H1 (cell line): ENCODE data around the gene C22orf23. TPM values are rescaled to one million over a fixed set of nuclear protein-coding genes. Genes with fewer than 3 reads are reported as not detected.

Experiments used
- ASH2L ChIP-seq: fragments of 200-600, 300-600 bp; sonication (generic); IDR thresholded peaks from one replicate; pipeline ENCODE4 v1.7.1; 2017; ENCODE audit warnings: low read length
- BRCA1 ChIP-seq: IDR thresholded peaks from 2 replicates; pipeline ENCODE4 v1.6.1; 2012; ENCODE audit warnings: low read depth, low read length, improper control_type of control experiment
- CBX5 ChIP-seq: fragments of 300-800, 300-1000 bp; sonication (generic); IDR thresholded peaks from 2 replicates; pipeline ENCODE4 v1.7.1; 2016; ENCODE audit warnings: antibody characterized with exemption, low read length, low read depth
- CEBPB ChIP-seq: IDR thresholded peaks from 2 replicates; pipeline ENCODE4 v1.6.1; 2012; ENCODE audit warnings: low read depth, low read length
- EP300 ChIP-seq, 2 experiments: IDR thresholded peaks; 1 replicate in 1 of 2; 2 replicates in 1 of 2; pipeline ENCODE4 v1.6.1; 2011 to 2012; ENCODE audit warnings: low read depth in 2 of 2, low read length in 2 of 2, mild to moderate bottlenecking in 2 of 2, borderline replicate concordance in 1 of 2, inconsistent platforms in 1 of 2, moderate library complexity in 1 of 2
- EZH2 ChIP-seq: fragments of 200-600 bp; sonication (generic); IDR thresholded peaks from 2 replicates; pipeline ENCODE4 v1.7.1; 2012; ENCODE audit warnings: low read depth, mild to moderate bottlenecking, moderate library complexity, low read length, inconsistent platforms; ENCODE audit not compliant: severe bottlenecking
- FOSL1 ChIP-seq: IDR thresholded peaks from 2 replicates; pipeline ENCODE4 v1.6.1; 2011; ENCODE audit warnings: mild to moderate bottlenecking, low read depth, low read length, moderate library complexity; ENCODE audit not compliant: insufficient read depth
- HDAC2 ChIP-seq, 2 experiments: fragments of 300-600 bp in 1 of 2; sonication (generic) in 1 of 2; IDR thresholded peaks; 2 replicates each; pipeline ENCODE4 v1.6.1; 2011 to 2012; ENCODE audit warnings: low read depth in 2 of 2, low read length in 2 of 2, mild to moderate bottlenecking in 2 of 2, moderate library complexity in 2 of 2, borderline replicate concordance in 1 of 2, inconsistent platforms in 1 of 2
- JUND ChIP-seq: IDR thresholded peaks from 2 replicates; pipeline ENCODE4 v1.6.1; 2011; ENCODE audit warnings: mild to moderate bottlenecking, improper control_type of control experiment, low read length
- KDM5A ChIP-seq: fragments of 200-600 bp; IDR thresholded peaks from 2 replicates; pipeline ENCODE4 v1.7.1; 2012; ENCODE audit warnings: mild to moderate bottlenecking, low read length, inconsistent platforms, mixed read lengths
- NRF1 ChIP-seq: IDR thresholded peaks from 2 replicates; pipeline ENCODE4 v1.6.1; 2011; ENCODE audit warnings: mild to moderate bottlenecking, low read depth, low read length, improper control_type of control experiment
- POLR2A ChIP-seq, 2 experiments: IDR thresholded peaks; 1 replicate in 1 of 2; 2 replicates in 1 of 2; pipeline ENCODE4 v1.6.1; 2011; ENCODE audit warnings: low read depth in 2 of 2, low read length in 2 of 2, mild to moderate bottlenecking in 2 of 2; ENCODE audit errors: control extremely low read depth in 1 of 2
- POLR2AphosphoS5 ChIP-seq: IDR thresholded peaks from 2 replicates; pipeline ENCODE4 v1.6.1; 2011; ENCODE audit warnings: low read depth, low read length
- RBBP5 ChIP-seq: IDR thresholded peaks from 2 replicates; pipeline ENCODE4 v1.7.1; 2012; ENCODE audit warnings: low read depth, mild to moderate bottlenecking, inconsistent platforms, low read length, moderate library complexity, borderline replicate concordance
- RFX5 ChIP-seq: IDR thresholded peaks from 2 replicates; pipeline ENCODE4 v1.6.1; 2011; ENCODE audit warnings: low read depth, low read length, improper control_type of control experiment, borderline replicate concordance
- polyA plus RNA-seq, 7 experiments: library from polyadenylated mRNA; depleted of rRNA in 3 of 7; stranded (reverse) in 5 of 7; unstranded in 2 of 7; fragments of >200 nt in 5 of 7; fragments of 200-250 nt in 2 of 7; gene quantifications; 1 replicate in 5 of 7; 2 replicates in 1 of 7; 4 replicates in 1 of 7; pipeline versions ENCODE4 v1.2.1 to v1.2.3, GENCODE V29; 2011 to 2013; ENCODE audit warnings: missing spikeins in 2 of 7, mixed read lengths in 2 of 7
- total RNA-seq: library from RNA; stranded (reverse); fragmentation: NEBNext Ultra II Directional; extraction: Animal tissue kit (Norgen Biotek cat#: 25700); gene quantifications from 2 replicates; pipeline ENCODE4 v1.2.1, GENCODE V29; 2021
- TF ChIP-seq, protein P1 (sequence below), 3 experiments: IDR thresholded peaks; 1 replicate in 2 of 3; 2 replicates in 1 of 3; pipeline versions ENCODE4 v1.5.1 to v1.6.1; 2011; ENCODE audit warnings: low read length in 3 of 3, mild to moderate bottlenecking in 3 of 3, inconsistent platforms in 2 of 3, low read depth in 1 of 3, moderate library complexity in 1 of 3; ENCODE audit not compliant: insufficient read depth in 1 of 3; ENCODE audit errors: control extremely low read depth in 1 of 3
- TF ChIP-seq, protein P2 (sequence below): IDR thresholded peaks from 2 replicates; pipeline ENCODE4 v1.6.1; 2011; ENCODE audit warnings: low read length, improper control_type of control experiment
- TF ChIP-seq, protein P3 (sequence below): IDR thresholded peaks from 2 replicates; pipeline ENCODE4 v1.6.1; 2011; ENCODE audit warnings: low read depth, mild to moderate bottlenecking, low read length; ENCODE audit not compliant: insufficient read depth
- TF ChIP-seq, protein P4 (sequence below): IDR thresholded peaks from 2 replicates; pipeline ENCODE4 v1.6.1; 2012; ENCODE audit warnings: inconsistent platforms

C22orf23 gene
- total and polyA plus RNA-seq, 2 of the 8 experiments (the other 6 are each of a cell fraction or from before 2014, with no cell fraction given): 0.50 to 0.54 TPM

DNA sequence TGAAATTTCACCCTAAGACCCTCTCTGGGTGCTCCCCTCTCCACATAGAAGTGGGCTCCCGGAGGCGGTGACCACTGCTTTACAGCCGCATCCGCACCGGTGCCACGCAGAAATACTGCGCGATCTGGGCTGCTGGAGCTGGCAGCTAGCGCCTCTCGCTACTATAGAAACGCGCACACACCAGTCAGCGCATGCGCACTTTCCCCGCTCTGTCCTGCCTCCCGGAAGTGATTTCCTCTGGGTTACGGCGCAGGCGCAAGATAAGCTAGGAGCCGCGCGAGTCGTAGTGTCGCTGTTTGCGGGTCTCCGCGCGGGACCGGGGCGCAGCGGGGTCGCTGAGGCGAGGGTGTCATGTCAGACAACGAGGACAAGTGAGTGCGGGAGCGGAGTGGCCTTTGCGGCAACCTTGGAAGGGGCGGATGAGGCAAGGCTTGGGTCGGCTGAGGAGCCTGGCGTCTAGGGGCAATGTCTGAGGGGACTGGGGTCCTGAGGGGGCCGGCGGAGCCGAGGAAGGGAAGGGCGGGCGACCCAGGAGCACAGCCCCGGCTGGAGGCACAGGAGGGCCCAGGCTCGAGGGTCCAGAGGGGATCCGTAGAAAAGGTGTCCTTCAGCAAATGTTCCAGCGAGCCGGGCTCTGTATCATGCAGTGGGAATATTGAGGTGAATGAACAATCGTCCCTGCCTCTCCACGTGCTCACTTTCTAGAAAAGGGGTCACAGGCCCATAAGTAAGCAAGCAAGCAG is at the start of gene C22orf23, which contains the start of gene POLR2F (continued):
- TF ChIP-seq, protein P1, sequence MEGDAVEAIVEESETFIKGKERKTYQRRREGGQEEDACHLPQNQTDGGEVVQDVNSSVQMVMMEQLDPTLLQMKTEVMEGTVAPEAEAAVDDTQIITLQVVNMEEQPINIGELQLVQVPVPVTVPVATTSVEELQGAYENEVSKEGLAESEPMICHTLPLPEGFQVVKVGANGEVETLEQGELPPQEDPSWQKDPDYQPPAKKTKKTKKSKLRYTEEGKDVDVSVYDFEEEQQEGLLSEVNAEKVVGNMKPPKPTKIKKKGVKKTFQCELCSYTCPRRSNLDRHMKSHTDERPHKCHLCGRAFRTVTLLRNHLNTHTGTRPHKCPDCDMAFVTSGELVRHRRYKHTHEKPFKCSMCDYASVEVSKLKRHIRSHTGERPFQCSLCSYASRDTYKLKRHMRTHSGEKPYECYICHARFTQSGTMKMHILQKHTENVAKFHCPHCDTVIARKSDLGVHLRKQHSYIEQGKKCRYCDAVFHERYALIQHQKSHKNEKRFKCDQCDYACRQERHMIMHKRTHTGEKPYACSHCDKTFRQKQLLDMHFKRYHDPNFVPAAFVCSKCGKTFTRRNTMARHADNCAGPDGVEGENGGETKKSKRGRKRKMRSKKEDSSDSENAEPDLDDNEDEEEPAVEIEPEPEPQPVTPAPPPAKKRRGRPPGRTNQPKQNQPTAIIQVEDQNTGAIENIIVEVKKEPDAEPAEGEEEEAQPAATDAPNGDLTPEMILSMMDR (IDR thresholded peaks at IDR 0.05; ENCODE audit: control extremely low read depth in 1 of 3, insufficient read depth in 1 of 3, low read depth in 1 of 3, low read length in 3 of 3): no peak
- TF ChIP-seq NRF1: peak; percentile 68
- no peak for TF ChIP-seq CBX5
- TF ChIP-seq, protein P2, sequence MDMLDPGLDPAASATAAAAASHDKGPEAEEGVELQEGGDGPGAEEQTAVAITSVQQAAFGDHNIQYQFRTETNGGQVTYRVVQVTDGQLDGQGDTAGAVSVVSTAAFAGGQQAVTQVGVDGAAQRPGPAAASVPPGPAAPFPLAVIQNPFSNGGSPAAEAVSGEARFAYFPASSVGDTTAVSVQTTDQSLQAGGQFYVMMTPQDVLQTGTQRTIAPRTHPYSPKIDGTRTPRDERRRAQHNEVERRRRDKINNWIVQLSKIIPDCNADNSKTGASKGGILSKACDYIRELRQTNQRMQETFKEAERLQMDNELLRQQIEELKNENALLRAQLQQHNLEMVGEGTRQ: no peak
- no peak for TF ChIP-seq RFX5
- no peak for TF ChIP-seq KDM5A
- no peak for TF ChIP-seq EZH2
- peak in 1 of 2 experiments; percentile 62; a peak in 2 of 3 replicates for TF ChIP-seq POLR2A (IDR thresholded peaks at IDR 0.05; ENCODE audit: control extremely low read depth in 1 of 2, low read depth in 2 of 2, low read length in 2 of 2)
- no peak for TF ChIP-seq EP300 (IDR thresholded peaks at IDR 0.05; ENCODE audit: borderline replicate concordance in 1 of 2, low read depth in 2 of 2, low read length in 2 of 2)
- no peak for TF ChIP-seq FOSL1
- TF ChIP-seq JUND: no peak
- no peak for TF ChIP-seq BRCA1
- TF ChIP-seq ASH2L: peak; percentile 58
- TF ChIP-seq RBBP5: no peak; the same call in 1 of the 2 replicates
- TF ChIP-seq, protein P3, sequence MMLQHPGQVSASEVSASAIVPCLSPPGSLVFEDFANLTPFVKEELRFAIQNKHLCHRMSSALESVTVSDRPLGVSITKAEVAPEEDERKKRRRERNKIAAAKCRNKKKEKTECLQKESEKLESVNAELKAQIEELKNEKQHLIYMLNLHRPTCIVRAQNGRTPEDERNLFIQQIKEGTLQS: no peak
- TF ChIP-seq POLR2AphosphoS5: peak; percentile 71
- no peak for TF ChIP-seq CEBPB
- TF ChIP-seq, protein P4, sequence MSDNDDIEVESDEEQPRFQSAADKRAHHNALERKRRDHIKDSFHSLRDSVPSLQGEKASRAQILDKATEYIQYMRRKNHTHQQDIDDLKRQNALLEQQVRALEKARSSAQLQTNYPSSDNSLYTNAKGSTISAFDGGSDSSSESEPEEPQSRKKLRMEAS: peak; percentile 34; the same call in 1 of the 2 replicates
- TF ChIP-seq HDAC2 (IDR thresholded peaks at IDR 0.05; ENCODE audit: borderline replicate concordance in 1 of 2, low read depth in 2 of 2, low read length in 2 of 2): peak; percentile 20 to 91; a peak in 2 of 4 replicates
